ENCODE results near the gene CTSH. TPM values are rescaled to one million over a fixed set of nuclear protein-coding genes. Genes with fewer than 3 reads are reported as not detected.

CTSH gene
- total RNA-seq, 1 donor from 2014 or later: 141 TPM

GRCh38 chr15:78898540-78898939 is 46.3 kb downstream of the CTSH start:
- Mint-ChIP-seq H3K27me3 (ENCODE audit: low read depth) (no peaks in the 10 kb centered on the region), H3K36me3 (peaks cover 49% of the 10 kb centered on the region), H3K9me3 (no peaks in the 10 kb centered on the region), H3K4me3 (no peak overlapping the region), H3K4me1 (peaks cover 15% of the 10 kb centered on the region), H3K27ac (peak overlapping the region; percentile 66)
- no peak for DNase-seq (ENCODE audit: low spot score in 2 of 2, unreplicated experiment in 2 of 2)
- no peak for TF ChIP-seq CTCF (IDR thresholded peaks at IDR 0.05; ENCODE audit: unreplicated experiment)

DNA sequence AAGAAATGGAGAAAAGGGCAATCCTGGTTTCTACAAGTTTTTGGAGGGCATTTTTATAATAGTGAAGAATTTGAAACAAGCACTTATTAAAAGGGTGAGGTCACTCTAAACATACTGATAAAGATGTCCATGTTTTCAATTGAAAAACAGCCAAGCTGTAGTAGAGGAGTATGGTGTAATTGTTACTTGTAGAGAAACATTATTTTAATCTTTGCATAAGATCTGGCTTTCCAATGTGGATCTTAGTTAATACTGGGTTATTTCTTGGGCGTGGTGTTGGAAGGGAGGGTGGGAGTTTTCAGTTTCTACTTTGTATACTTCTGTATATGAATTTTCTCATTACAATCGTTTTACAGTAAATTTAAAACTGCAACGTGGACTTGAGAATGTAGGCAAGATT is 49.4 kb downstream of the CTSH start:
- DNase-seq (ENCODE audit: low spot score in 2 of 2, unreplicated experiment in 2 of 2): no peak
- no peak overlapping the region for H3K4me3 Mint-ChIP-seq
- no peak for TF ChIP-seq CTCF (IDR thresholded peaks at IDR 0.05; ENCODE audit: unreplicated experiment)
- H3K9me3 Mint-ChIP-seq: no peaks in the 10 kb centered on the region
- H3K27me3 Mint-ChIP-seq (ENCODE audit: low read depth): no peaks in the 10 kb centered on the region
- peaks cover 18% of the 10 kb centered on the region for H3K4me1 Mint-ChIP-seq
- no peak overlapping the region for H3K27ac Mint-ChIP-seq
- peaks cover 64% of the 10 kb centered on the region for H3K36me3 Mint-ChIP-seq

GRCh38 chr15:78893538-78893937 is 51.3 kb downstream of the CTSH start:
- peaks cover 57% of the 10 kb centered on the region for H3K36me3 Mint-ChIP-seq
- TF ChIP-seq CTCF (IDR thresholded peaks at IDR 0.05; ENCODE audit: unreplicated experiment): no peak
- H3K4me1 Mint-ChIP-seq: peaks cover 18% of the 10 kb centered on the region
- H3K27ac Mint-ChIP-seq: peak overlapping the region; percentile 74
- H3K9me3 Mint-ChIP-seq: no peaks in the 10 kb centered on the region
- no peaks in the 10 kb centered on the region for H3K27me3 Mint-ChIP-seq (ENCODE audit: low read depth)
- no peak for DNase-seq (ENCODE audit: low spot score in 2 of 2, unreplicated experiment in 2 of 2)
- no peak overlapping the region for H3K4me3 Mint-ChIP-seq

- Mint-ChIP-seq H3K36me3 (peaks cover 52% of the 10 kb centered on the region), H3K4me1 (peaks cover 24% of the 10 kb centered on the region), H3K27me3 (ENCODE audit: low read depth) (no peaks in the 10 kb centered on the region), H3K4me3 (no peak overlapping the region), H3K9me3 (no peaks in the 10 kb centered on the region), H3K27ac (no peak overlapping the region)
- TF ChIP-seq CTCF (IDR thresholded peaks at IDR 0.05; ENCODE audit: unreplicated experiment): no peak
- DNase-seq (ENCODE audit: low spot score in 2 of 2, unreplicated experiment in 2 of 2): no peak
Observed at GRCh38 chr15:78889000-78889399, 55.8 kb downstream of the CTSH start.

DNA sequence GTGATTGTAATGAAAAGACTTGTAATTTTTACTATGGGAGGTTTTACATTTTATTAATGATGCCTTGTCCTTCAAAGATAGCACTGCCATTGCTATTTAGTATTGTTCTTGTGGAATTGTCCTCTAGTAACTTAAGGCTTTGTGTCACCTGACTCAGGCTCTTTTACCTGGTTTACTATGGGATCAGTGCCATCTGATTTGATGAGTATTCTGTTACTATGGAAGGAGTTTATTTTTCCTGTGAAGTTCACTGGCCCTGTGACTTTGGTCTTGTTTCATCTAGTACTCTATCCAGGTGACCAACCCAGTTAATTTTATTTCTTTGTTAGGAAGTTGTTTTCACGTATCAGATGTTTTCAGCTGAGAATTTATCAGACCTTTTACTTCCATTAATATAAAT is 63.2 kb downstream of the CTSH start:
- Mint-ChIP-seq H3K27me3 (ENCODE audit: low read depth) (no peaks in the 10 kb centered on the region), H3K4me1 (peaks cover 53% of the 10 kb centered on the region), H3K36me3 (peaks cover 30% of the 10 kb centered on the region), H3K4me3 (no peak overlapping the region), H3K27ac (no peak overlapping the region), H3K9me3 (no peaks in the 10 kb centered on the region)
- TF ChIP-seq CTCF (IDR thresholded peaks at IDR 0.05; ENCODE audit: unreplicated experiment): no peak
- DNase-seq (ENCODE audit: low spot score in 2 of 2, unreplicated experiment in 2 of 2): no peak

DNA sequence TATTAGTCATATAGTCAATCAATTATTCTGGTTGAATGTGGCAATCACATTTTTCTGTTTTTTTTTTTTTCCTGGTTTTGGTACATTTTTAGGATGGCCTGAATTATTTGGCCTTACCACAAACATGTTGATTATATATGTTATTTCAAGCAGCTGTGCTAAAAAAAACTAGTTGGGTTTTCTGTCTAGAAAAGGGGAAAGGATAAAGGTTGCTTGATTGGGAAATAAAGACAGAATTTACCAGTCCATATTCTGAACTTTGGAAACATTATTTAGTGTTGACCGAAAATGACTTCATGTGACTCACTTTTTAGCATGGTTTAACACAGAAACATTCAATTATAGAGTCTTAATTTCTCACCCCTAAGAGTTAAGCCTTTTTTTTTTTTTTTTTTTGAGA is 64.0 kb downstream of the CTSH start:
- H3K27me3 Mint-ChIP-seq (ENCODE audit: low read depth): no peaks in the 10 kb centered on the region
- H3K36me3 Mint-ChIP-seq: peaks cover 24% of the 10 kb centered on the region
- no peaks in the 10 kb centered on the region for H3K9me3 Mint-ChIP-seq
- no peak overlapping the region for H3K4me3 Mint-ChIP-seq
- TF ChIP-seq CTCF (IDR thresholded peaks at IDR 0.05; ENCODE audit: unreplicated experiment): no peak
- no peak for DNase-seq (ENCODE audit: low spot score in 2 of 2, unreplicated experiment in 2 of 2)
- peak overlapping the region; percentile 47 for H3K27ac Mint-ChIP-seq
- H3K4me1 Mint-ChIP-seq: peaks cover 59% of the 10 kb centered on the region

Data from mesothelial cell of epicardium (in vitro differentiated cells).